AG20443 (cell line): ENCODE data around the gene SPRY2.
A peak's percentile ranks its signal among the peaks of the same experiment; 100 is the strongest.
"Not testable (repeated sequence)": the region's sequence is repeated elsewhere in the genome, so short reads cannot be mapped to it uniquely, and the experiment has no call there.

Source experiments
- DNase-seq: peaks from one replicate; pipeline ENCODE4 v3.0.0; 2012; ENCODE audit warnings: low spot score, mixed read lengths

Gene SPRY2

GRCh38 chr13:80348750-80349149 is 7.8 kb upstream of the SPRY2 start:
- DNase-seq: no peak

- DNase-seq: no peak
Measured at GRCh38 chr13:80348314-80348713, 7.4 kb upstream of the SPRY2 start.

DNA sequence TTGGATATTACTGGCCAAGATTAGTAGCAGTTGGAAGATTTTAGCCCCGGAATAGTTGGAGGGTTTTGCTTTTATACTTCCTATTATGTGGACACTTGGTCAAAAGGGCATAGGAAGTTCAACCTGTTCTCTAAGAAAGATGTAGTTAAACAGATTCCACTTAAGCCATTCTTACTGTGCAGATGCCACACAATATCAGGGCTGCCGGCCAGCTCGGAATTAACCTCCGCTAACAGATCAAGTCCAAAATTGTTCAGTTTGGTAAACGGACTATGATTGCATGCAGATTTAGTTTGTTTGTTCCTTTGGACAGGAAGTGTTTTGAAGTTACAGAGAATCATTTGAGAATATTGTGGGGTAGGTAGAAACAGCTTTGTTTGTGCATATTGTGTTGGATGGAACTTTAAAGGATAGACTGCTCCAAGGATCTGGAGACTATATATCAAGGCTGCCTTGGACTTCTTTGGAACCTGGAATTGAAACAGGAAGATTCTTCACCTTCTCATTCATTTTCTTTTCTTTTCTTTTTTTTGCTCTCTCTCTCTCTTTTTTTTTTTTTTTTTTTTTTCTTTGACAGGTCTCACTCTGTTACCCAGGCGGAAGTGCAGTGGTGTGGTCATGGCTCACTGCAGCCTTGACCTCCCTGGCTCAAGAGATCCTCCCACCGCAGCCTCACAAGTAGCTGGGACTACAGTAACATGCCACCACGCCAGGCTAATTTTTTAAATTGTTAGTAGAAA is 5.0 kb upstream of the SPRY2 start:
- DNase-seq: no peak

DNA sequence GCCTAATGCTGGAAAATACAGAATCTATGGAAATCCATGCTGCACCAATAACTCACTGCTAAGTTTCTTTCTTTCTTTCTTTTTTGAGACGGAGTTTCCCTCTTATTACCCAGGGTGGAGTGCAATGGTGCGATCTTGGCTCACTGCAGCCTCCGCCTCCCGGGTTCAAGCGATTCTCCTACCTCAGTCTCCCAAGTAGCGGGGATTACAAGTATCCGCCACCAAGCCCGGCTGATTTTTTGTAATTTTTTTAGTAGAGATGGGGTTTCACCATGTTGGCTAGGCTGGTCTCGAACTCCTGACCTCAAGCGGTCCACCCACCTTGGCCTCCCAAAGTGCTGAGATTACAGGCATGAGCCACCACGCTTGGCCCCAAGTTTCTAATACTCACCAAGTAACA is 3.1 kb upstream of the SPRY2 start:
- DNase-seq: not testable (repeated sequence)

- peak; percentile 88 for DNase-seq
Measured at GRCh38 chr13:80342471-80343371, 1.8 kb upstream of the SPRY2 start.

DNA sequence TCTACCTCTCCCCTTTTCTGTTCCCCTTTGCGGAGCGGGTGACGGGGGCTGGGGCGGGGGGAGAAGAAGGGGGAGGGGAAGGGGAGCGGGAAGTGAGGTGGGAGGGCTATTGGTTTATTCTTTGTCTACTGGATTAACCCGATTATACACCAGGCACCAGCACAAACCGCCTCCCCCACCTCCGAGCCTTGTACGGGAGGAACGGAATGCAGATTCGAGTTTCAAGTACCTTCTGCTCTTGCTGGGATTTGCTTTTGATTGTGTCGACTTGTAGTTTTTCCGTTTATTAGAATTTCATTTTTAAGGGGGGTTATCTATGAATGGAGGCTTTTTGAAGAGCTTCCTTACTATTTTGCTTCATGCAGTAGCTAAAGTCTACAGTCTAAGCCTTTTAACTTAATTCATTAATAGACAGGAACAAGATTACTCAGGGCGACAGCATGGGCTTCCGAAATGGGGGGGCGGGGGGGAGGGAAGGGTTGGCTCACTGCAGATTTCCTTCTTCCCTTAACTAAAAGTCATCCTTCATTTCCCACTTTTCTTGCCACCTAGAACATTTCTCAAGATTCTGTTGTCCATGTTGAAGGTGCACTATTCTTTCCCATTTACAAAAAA is 937 bp upstream of the SPRY2 start:
- DNase-seq: peak; percentile 18

GRCh38 chr13:80340651-80341100 is 250 bp downstream of the SPRY2 start:
- no peak for DNase-seq

DNA sequence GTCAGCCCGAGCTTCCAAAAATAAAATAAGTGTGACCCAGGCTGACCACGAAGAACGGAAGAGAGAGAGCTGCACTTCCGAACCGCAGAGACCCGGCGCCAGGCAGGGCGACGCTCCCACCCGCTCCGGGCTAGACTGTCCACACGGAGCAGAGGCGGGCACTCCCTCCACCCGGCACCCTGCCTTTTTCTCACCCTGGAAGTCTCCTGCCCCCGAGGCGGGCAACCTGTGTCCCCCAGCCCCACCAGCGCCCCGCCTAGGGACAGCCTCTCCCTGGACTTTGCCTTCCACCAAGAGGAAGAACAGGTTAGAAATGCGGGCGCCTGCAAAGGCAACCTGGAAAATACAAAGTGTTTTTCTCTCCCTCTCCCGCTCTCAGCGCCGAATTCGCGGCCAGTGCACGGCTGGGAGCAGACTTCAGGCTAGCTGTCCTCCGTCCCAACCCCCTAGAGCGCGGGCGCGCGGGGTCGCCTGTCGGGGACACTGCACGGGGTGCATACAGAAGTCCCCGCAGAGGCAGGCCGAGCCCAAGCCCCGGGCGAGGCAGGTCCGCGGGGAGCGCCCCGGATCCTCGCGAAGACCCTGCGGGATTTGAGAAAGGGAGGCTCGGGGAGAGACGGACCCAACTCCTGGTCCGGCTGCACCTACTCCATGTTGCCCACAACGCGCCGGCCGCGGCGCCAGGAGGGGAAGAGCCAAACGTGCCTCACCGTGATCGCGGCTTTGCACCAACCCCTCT is 845 bp downstream of the SPRY2 start:
- DNase-seq: peak; percentile 53

DNA sequence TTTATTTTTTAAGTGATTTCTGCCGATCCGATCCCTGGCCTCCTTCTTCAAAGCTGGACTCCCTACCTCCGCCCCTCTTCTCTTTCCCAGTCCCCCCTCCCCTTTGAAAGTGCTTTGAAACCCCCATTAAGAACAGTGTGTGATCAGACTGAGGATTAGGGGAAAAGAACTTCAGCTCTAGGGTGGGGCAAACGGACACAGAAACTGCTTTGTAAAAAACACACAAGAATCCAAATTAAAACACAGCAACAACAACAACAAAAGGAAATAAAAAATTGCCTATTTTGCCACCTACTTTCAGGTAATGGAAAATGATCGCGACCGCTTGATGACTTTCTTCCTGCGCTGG is 1.4 kb downstream of the SPRY2 start:
- DNase-seq: peak; percentile 20

DNA sequence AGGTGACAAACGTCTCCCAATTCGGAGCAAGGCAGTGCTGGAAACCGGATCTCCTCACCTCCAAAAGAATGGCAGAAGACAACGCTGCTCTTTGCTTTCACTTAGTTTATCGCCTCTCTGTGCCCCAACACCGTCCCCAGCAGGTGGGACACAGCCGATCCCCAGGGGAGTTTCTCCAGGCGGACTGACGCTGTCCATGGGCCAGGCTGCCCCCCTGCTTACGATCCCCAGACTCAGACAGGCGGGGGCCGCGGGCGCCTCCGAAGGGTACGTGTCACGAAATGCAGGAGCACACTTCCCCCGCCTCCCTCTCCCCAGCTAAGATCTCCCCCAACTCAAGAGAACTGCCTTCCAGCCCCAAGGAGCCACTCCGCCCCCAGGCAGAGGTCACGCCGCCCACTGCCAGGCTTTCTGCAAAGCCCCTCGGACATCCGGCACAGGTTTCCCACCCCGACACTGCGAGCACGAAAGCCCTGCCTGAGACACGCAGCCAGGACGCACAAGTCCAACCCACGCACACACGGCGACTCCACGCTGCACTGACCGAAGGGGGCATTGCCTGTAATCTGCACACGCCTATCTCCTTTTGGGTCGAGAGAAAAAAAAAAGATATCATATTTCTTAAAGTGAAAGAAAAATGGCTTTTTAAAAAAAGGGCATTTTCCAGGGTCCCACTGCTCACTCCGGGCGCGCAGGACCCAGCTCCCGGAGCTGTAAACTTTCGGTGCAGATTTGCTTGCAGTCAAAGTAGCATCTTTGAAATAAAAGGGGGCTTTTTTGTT is 2.0 kb downstream of the SPRY2 start:
- DNase-seq: peak; percentile 76

GRCh38 chr13:80337288-80338081 is 3.4 kb downstream of the SPRY2 start:
- DNase-seq: no peak

- no peak for DNase-seq
Measured at GRCh38 chr13:80336776-80337287, 4.1 kb downstream of the SPRY2 start.

GRCh38 chr13:80336370-80336769 is 4.6 kb downstream of the SPRY2 start:
- no peak for DNase-seq

DNA sequence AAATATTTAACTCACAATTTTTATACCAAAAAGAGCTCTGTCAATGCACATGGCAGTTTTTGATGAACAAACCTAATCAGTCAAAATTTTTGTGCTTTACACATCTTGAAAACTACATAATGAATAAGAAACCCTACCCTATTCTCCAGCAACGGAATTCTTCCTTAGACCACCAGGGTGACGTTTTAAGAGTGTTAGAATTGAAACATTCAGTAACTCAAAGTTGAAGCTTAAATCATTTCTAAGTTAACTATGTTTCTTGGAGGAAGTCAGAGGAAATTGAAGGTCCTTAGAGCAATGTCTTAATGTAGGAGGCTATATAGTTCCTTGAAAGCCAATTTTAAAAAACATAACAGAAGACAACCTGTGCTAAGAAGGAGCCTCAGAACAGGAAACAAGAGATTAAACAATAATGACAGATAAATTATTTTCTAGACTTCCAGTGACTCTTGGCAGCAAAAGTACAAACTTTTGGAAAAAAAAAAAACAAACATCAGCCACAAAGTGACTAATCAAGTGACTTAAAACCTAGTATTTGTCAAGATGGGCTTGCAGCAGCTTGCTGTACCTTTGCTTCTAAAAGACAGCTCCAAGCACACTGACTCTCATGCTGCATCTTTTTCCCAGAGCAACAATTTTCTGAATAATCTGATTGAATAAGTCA is 6.2 kb downstream of the SPRY2 start:
- DNase-seq: no peak

DNA sequence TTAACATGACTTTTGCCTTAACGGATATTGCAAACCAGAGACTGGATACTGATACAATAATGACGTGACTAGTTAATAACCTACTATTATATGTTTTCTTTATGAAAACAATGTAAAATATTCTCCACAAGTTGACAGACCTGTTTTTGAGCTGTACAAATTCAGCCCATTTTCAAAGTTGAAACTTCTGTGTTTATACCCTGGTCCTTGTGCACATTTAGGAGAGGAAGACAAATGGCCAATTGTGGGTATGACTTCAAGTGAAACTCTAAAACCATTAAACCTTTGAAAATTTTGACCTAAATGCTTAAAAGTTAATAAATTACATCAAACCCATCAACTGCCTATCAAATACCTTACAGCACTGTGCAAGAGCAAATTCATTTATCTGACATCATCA is 8.9 kb downstream of the SPRY2 start:
- no peak for DNase-seq

GRCh38 chr13:80329250-80329649 is 11.7 kb downstream of the SPRY2 start:
- no peak for DNase-seq

DNA sequence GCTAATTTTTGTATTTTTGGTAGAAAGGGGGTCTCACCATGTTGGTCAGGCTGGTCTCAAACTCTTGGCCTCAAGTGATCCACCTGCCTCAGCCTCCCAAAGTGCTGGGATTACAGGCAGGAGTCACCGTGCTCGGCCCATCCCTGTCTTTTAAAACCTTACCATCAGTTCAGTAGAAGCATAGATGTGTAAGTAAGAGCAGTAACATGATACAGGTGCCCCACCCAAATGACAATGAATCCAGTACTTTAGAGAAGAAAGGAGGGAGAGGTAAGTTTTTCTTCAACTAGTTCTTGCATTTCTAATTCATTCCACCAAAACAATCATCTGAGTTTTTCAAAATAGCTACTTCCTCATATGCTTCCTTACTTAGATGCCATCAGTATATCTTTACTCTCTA is 21.9 kb downstream of the SPRY2 start:
- DNase-seq: no peak

- DNase-seq: no peak
Measured at GRCh38 chr13:80314711-80315653, 25.9 kb downstream of the SPRY2 start.
